Skeletal muscle satellite cell (primary cell): ENCODE results near the gene DNTT. TPM values are rescaled to one million over a fixed set of nuclear protein-coding genes. Genes with fewer than 3 reads are reported as not detected.

ENCODE experiments used
- H3K27me3 ChIP-seq: 2 replicates; pipeline ENCODE4 v1.7.0; 2013; ENCODE audit warnings: low read length; ENCODE audit not compliant: control insufficient read depth, insufficient read depth
- H3K36me3 ChIP-seq: 2 replicates; pipeline ENCODE4 v1.7.0; 2013; ENCODE audit warnings: mild to moderate bottlenecking, control low read depth, low read length; ENCODE audit not compliant: insufficient read depth
- H3K4me1 ChIP-seq: 2 replicates; pipeline ENCODE4 v1.7.0; 2013; ENCODE audit warnings: low read length; ENCODE audit not compliant: control insufficient read depth, insufficient read depth
- H3K4me2 ChIP-seq: 2 replicates; pipeline ENCODE4 v1.7.0; 2013; ENCODE audit warnings: mild to moderate bottlenecking, low read length
- H3K4me3 ChIP-seq: 2 replicates; pipeline ENCODE4 v1.7.0; 2013; ENCODE audit warnings: low read length
- H3K9ac ChIP-seq: 2 replicates; pipeline ENCODE4 v1.7.0; 2013; ENCODE audit warnings: mild to moderate bottlenecking, low read depth, low read length, moderate library complexity
- H3K9me3 ChIP-seq: replicated peaks from 2 replicates; pipeline ENCODE4 v1.7.0; 2013; ENCODE audit warnings: mild to moderate bottlenecking, control low read depth, low read length
- total RNA-seq: library from RNA; depleted of rRNA; stranded (reverse); fragments of >200 nt; gene quantifications from 2 replicates; pipeline ENCODE4 v1.2.3, GENCODE V29; 2012; rRNA removed

The DNTT gene
- total RNA-seq = not detected in 2 replicates

GRCh38 chr10:96304230-96304629 is at the start of gene DNTT:
DNTT (plus strand) TSS chr10:96304434; CDS start chr10:96304498, 64 bp downstream.
- Histone ChIP-seq H3K4me2 (no peak within 1 kb of the TSS), H3K4me1 (no peaks in the 10 kb centered on the region), H3K4me3 (no peak within 1 kb of the TSS), H3K9me3 (no peaks in the 10 kb centered on the region), H3K9ac (no peak within 1 kb of the TSS), H3K36me3 (no peaks in the 10 kb centered on the region), H3K27me3 (peaks cover 18% of the 10 kb centered on the region)

GRCh38 chr10:96254976-96255375 is 49.3 kb upstream of the DNTT start:
- Histone ChIP-seq H3K4me3 (no peak overlapping the region), H3K9ac (no peak overlapping the region), H3K27me3 (no peaks in the 10 kb centered on the region), H3K4me2 (no peak overlapping the region), H3K9me3 (no peaks in the 10 kb centered on the region), H3K36me3 (no peaks in the 10 kb centered on the region), H3K4me1 (no peaks in the 10 kb centered on the region)

DNA sequence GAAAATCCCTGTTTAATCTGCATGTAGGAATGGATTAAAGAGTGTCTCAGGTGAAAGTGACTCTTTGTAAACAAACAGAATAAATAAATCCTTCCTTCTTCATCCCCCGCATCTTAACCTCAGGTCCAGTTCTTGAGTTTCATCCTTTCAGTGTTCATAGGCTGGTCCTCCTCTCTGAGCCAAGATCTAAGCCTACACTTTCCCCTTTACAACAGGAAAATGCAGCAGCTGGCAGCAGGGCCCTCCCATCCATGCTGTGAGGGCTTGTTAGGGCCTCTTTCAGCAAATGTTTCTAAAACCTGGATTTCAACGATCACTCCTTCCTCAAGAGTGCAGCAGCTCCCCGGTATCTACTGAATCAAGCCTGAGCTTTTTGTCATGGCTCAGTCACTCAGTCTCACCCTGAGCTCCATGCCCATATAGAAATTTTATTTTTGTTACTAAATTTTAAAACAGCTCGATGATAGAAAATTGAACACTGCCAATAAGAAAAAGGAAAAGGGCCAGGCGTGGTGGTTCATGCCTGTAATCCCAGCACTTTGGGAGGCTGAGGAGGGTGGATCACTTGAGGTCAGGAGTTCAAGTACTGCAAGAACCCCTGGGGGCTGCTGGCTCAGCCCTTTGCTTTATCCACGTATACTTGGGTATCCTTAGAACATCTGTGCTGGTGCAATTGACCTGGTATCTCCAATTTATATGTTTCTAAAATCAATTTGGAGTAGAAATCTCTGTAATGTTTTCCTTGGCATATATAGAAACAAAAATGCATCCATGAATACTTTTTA is 48.5 kb upstream of the DNTT start:
- no peaks in the 10 kb centered on the region for H3K27me3 ChIP-seq
- H3K36me3 ChIP-seq = no peaks in the 10 kb centered on the region
- no peaks in the 10 kb centered on the region for H3K9me3 ChIP-seq
- no peaks in the 10 kb centered on the region for H3K4me1 ChIP-seq
- no peak overlapping the region for H3K4me2 ChIP-seq
- no peak overlapping the region for H3K9ac ChIP-seq
- no peak overlapping the region for H3K4me3 ChIP-seq

DNA sequence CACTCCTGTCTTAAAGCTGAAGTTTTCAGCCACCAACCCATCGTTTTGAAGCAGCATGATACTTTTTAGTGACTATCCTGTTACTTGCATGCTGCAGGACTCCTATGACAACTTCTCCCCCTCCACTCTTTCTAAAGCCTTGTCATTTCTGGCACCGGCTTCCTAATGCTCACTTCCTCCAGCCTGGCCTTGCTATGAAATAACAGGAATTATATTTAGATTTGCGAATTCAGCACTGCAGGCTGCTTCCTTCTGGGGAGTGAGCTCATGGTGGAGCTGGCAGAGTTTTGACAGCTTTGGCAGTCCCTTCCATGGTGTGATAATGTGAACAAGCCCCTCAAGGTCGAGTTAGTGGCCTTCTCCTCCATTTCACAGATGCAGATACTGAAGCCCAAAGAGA is 46.3 kb upstream of the DNTT start:
- no peaks in the 10 kb centered on the region for H3K9me3 ChIP-seq
- no peaks in the 10 kb centered on the region for H3K27me3 ChIP-seq
- no peak overlapping the region for H3K4me2 ChIP-seq
- H3K4me1 ChIP-seq = no peaks in the 10 kb centered on the region
- H3K4me3 ChIP-seq = no peak overlapping the region
- no peak overlapping the region for H3K9ac ChIP-seq
- no peaks in the 10 kb centered on the region for H3K36me3 ChIP-seq

DNA sequence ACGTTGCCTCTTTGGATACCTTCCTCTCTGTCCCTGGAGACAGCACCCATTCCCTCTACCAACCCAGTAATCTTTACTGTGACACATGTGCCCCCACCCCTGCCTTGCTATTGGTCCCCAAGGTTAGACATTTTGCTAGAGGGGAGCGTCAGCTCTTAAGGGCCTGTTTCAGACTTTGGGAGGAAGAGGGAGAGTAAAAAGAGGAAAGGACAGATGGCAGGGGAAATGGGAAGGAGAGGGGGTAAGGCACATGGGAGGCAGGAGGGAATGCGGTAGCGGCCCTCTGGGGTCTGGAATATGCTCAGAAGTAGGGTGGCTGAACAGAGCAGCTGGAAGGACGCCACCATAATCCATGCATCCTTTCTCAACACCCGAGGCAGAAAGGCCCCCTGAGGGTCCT is 45.1 kb upstream of the DNTT start:
- Histone ChIP-seq H3K4me3 (no peak overlapping the region), H3K27me3 (no peaks in the 10 kb centered on the region), H3K4me2 (no peak overlapping the region), H3K9ac (no peak overlapping the region), H3K36me3 (no peaks in the 10 kb centered on the region), H3K9me3 (no peaks in the 10 kb centered on the region), H3K4me1 (no peaks in the 10 kb centered on the region)

GRCh38 chr10:96260014-96260413 is 44.2 kb upstream of the DNTT start:
- H3K27me3 ChIP-seq = no peaks in the 10 kb centered on the region
- no peak overlapping the region for H3K9ac ChIP-seq
- no peaks in the 10 kb centered on the region for H3K4me1 ChIP-seq
- H3K4me2 ChIP-seq = no peak overlapping the region
- H3K4me3 ChIP-seq = no peak overlapping the region
- no peaks in the 10 kb centered on the region for H3K9me3 ChIP-seq
- no peaks in the 10 kb centered on the region for H3K36me3 ChIP-seq

GRCh38 chr10:96261132-96261531 is 43.1 kb upstream of the DNTT start:
- H3K27me3 ChIP-seq = peaks cover 3% of the 10 kb centered on the region
- no peaks in the 10 kb centered on the region for H3K9me3 ChIP-seq
- no peak overlapping the region for H3K4me2 ChIP-seq
- no peaks in the 10 kb centered on the region for H3K36me3 ChIP-seq
- no peak overlapping the region for H3K9ac ChIP-seq
- H3K4me3 ChIP-seq = no peak overlapping the region
- H3K4me1 ChIP-seq = no peaks in the 10 kb centered on the region

GRCh38 chr10:96261930-96262329 is 42.3 kb upstream of the DNTT start:
- no peaks in the 10 kb centered on the region for H3K36me3 ChIP-seq
- peaks cover 3% of the 10 kb centered on the region for H3K27me3 ChIP-seq
- H3K9me3 ChIP-seq = no peaks in the 10 kb centered on the region
- H3K9ac ChIP-seq = no peak overlapping the region
- no peak overlapping the region for H3K4me3 ChIP-seq
- H3K4me1 ChIP-seq = no peaks in the 10 kb centered on the region
- no peak overlapping the region for H3K4me2 ChIP-seq

DNA sequence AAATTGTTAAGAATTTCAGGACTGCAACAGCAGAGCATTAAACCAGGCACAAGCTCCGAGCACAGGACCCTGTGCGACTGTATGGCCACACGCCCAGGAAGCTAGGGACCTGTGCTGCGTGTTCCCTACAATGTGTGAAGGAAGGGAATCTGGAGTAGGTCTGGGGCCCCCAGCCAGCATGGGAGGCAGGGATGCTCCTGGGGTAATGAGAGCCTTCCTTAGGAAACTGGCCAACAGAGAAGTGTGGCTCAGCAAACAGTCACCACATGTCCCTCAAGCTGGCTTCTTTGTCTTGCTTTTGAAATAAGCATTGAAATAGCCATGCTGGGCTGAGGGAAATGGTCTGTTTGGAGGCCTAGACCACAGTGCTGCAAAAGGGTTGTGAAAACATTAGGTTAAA is 41.1 kb upstream of the DNTT start:
- Histone ChIP-seq H3K9me3 (no peaks in the 10 kb centered on the region), H3K4me2 (no peak overlapping the region), H3K9ac (no peak overlapping the region), H3K4me1 (no peaks in the 10 kb centered on the region), H3K4me3 (no peak overlapping the region), H3K27me3 (peaks cover 3% of the 10 kb centered on the region), H3K36me3 (no peaks in the 10 kb centered on the region)

- Histone ChIP-seq H3K4me1 (no peaks in the 10 kb centered on the region), H3K9ac (no peak overlapping the region), H3K4me3 (no peak overlapping the region), H3K36me3 (no peaks in the 10 kb centered on the region), H3K27me3 (peaks cover 3% of the 10 kb centered on the region), H3K4me2 (no peak overlapping the region), H3K9me3 (no peaks in the 10 kb centered on the region)
Measured at GRCh38 chr10:96263669-96264068, 40.6 kb upstream of the DNTT start.

DNA sequence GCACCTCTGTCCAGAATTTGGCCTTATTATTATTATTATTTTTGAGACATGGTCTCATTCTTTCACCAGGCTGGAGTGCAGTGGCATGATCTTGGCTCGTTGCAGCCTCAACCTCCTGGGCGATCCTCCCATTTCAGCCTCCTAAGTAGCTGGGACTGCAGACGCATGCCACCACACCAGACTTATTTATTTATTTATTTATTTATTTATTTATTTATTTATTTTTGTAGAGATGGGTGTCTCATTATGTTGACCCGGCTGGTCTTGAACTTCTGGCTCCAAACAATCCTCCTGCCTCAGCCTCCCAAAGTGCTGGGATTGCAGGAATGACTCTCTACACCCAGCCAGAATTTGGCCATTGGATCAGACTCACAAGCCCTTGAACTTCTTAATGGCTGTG is 39.3 kb upstream of the DNTT start:
- Histone ChIP-seq H3K27me3 (peaks cover 3% of the 10 kb centered on the region), H3K4me1 (no peaks in the 10 kb centered on the region), H3K4me3 (no peak overlapping the region), H3K4me2 (no peak overlapping the region), H3K9ac (no peak overlapping the region), H3K9me3 (no peaks in the 10 kb centered on the region), H3K36me3 (no peaks in the 10 kb centered on the region)

DNA sequence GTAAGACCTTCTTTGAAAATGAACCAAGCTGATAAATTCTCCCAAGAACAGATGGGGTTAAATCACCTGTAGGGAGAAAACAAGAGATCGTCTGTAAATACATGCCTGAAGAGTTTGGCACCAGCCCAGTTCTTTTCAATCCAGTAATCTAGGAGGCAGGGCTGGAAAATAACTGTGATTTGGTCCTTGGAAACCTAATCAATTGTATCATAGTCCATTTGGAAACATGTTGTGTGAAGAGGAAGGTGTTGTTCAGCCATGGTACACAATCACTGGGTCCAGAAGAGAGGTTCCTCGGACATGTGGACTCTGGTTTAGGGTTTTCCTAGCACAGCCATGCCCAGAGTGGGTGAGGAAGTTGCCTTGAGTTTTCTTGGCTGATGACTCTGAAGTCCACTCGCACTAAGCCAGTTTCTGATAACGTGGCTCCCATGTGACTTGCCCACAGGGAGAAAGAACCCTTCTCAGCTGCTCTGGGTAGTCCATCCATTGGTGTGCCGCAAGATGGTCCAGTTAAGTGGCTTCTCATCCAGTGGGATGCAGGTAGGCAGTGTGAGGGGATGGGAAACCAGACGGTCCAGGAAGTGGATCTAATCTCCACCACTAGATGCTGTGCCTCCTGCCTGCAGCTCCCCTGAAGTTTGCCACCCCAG is 38.0 kb upstream of the DNTT start:
- Histone ChIP-seq H3K4me1 (no peaks in the 10 kb centered on the region), H3K36me3 (no peaks in the 10 kb centered on the region), H3K4me3 (no peak overlapping the region), H3K27me3 (peaks cover 3% of the 10 kb centered on the region), H3K9me3 (no peaks in the 10 kb centered on the region), H3K9ac (no peak overlapping the region), H3K4me2 (no peak overlapping the region)
